NCI-H146 treated with DMSO at 0.1 percent for 48 hours (cell line): Measurements from ENCODE around the gene TMCC3.

ENCODE experiments used
- DNase-seq: peaks from one replicate; lab custom pipeline; 2025; ENCODE audit not compliant: unreplicated experiment; lab: John Stamatoyannopoulos, UW

Gene TMCC3

GRCh38 chr12:94674051-94674451, 23.7 kb upstream of the TMCC3 start:
- DNase-seq, result no peak

- no peak for DNase-seq
Measured at GRCh38 chr12:94673496-94673895, 23.1 kb upstream of the TMCC3 start.

DNA sequence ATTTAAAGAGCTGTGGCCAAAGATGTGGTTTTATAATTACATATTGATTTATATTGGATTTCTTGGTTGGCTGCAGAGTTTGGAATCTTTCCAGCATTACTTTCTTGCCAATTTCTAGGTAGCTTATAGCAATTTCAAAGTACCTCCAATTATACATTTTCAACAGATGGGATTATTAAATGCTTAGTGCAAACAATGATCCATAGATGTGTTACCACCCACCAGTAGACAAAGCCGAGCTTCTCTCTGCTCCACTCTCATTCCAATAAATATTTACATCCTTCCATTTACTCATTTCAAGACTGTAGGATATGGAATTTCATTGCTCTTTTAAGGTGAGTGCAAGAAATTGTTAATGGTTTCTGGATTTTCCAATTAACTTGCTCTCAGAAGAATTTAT, 21.6 kb upstream of the TMCC3 start:
- DNase-seq, result no peak

GRCh38 chr12:94670898-94671297, 20.5 kb upstream of the TMCC3 start:
- DNase-seq, result no peak

- no peak for DNase-seq
Measured at GRCh38 chr12:94670075-94670474, 19.7 kb upstream of the TMCC3 start.

GRCh38 chr12:94667031-94667540, 16.7 kb upstream of the TMCC3 start:
- DNase-seq, result no peak

DNA sequence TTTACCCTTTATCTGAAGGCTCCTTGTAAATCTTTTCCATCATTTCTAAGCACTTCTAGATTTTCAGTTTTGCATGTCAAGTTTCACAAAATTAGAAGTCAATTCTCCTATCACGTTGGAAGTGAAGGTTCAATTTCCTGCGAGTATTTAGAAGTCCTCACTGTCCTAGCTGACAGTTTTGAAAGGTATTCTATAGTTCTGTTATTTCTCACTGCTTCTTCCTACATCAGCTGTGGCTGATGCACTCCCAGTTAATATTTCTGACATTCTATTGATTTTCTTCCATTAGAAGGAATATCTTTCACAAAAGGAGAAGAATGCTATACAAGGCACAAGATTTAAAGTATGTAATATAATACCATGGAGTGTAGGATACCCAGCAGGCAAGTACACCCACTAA, 15.8 kb upstream of the TMCC3 start:
- DNase-seq, result no peak

DNA sequence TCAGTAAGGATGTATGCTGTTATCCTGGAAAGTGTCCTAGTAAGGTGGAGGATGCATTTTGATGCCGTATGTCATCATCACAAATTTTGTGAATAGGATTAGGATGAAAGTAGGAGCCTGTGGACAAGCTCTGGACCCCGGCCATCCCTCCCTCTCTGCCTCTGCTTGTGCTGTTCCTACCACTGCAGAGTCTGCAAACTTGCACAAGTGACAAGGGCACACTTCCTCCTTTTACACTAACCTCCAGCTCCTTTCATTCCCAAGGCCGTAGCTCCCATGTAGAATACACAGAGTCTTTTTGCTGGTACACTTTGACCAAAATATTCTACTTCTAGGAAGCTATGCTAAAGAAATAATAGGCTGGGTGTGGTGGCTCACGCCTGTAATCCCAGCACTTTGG, 13.3 kb upstream of the TMCC3 start:
- no peak for DNase-seq

DNA sequence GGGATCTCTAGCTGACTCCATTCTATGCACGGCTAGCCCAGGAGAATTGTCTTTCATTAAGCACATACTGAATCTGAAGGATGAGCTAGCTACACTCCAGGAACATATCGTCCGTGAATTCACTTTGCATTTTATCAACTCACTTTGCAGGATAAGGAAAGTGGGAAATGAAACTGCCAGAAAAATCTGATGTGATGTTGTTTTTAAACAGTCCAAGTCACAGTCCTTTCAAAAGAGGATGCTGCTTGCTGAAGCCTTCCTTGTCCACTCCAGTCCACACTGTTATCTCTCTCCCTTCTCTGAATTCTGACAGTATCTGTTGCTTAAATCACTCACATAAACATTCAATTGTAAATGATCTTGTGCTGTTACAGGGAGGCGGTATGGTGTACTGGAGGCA, 12.7 kb upstream of the TMCC3 start:
- no peak for DNase-seq

- no peak for DNase-seq
Measured at GRCh38 chr12:94660436-94660835, 10.1 kb upstream of the TMCC3 start.

- no peak for DNase-seq
Measured at GRCh38 chr12:94659346-94659930, 9.1 kb upstream of the TMCC3 start.

GRCh38 chr12:94658931-94659330, 8.6 kb upstream of the TMCC3 start:
- no peak for DNase-seq

GRCh38 chr12:94656556-94656955, 6.2 kb upstream of the TMCC3 start:
- DNase-seq, result no peak

- no peak for DNase-seq
Measured at GRCh38 chr12:94649349-94650142, 811 bp downstream of the TMCC3 start.

- DNase-seq, result no peak
Measured at GRCh38 chr12:94648578-94648977, 1.8 kb downstream of the TMCC3 start.

DNA sequence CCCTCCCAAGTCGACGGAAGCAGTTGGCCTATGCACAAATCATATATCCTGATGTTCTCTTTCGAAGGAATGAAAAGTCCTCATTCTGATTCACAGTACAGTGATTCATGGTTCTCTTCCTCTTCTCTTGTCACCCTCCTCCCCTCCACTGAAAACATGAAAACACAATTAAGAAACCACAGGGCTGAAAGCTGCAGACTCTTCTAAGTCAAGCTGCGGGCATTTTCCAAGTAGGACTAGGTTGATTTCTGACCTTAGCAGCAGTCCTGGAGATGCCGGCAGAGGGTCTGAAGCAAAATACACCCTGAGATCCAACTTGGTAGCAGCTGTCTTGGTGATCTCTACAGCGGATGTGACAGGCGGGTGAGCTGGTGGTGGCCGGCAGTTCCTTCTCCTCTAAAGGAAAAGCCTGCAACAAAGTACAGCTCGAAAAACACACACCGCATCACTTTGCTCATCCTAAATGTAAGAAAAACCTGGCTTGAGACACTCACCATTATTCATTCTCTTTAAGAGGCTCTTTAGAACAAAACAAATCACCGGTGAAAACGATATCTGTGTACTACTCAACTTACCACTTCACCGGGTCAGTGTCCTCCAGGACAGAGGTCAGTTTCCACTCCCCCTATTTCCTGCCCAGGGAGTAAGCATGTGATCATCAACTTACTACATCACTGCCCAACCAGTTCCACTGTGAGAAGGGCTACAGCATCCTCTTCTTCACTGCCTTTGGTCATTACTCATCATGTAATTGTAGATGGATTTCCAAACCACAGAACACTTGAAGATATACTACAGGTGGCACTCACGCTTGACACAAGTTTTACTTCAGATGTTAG, 6.0 kb downstream of the TMCC3 start:
- no peak for DNase-seq

GRCh38 chr12:94643606-94644005, 6.8 kb downstream of the TMCC3 start:
- no peak for DNase-seq

DNA sequence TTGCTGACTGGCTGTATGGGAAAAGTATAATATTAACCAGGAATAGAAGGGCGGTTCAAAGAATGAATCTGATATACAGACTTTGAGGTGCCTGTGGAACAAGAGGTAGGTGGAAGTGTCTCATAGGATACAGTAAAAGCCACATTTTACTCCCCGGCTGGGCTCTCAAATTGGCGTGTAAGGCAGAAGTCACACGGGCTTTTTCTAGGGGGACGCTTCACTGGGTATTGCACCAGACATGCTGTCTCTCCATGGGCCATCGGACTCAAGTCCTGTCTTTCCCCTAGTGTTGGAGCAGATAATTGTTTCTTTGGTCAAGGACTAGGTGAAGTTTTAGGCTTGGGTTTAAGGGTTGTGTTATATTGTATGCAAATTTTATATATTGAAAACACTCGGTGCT, 9.1 kb downstream of the TMCC3 start:
- DNase-seq, result no peak

- no peak for DNase-seq
Measured at GRCh38 chr12:94640134-94640928, 10.0 kb downstream of the TMCC3 start.

DNA sequence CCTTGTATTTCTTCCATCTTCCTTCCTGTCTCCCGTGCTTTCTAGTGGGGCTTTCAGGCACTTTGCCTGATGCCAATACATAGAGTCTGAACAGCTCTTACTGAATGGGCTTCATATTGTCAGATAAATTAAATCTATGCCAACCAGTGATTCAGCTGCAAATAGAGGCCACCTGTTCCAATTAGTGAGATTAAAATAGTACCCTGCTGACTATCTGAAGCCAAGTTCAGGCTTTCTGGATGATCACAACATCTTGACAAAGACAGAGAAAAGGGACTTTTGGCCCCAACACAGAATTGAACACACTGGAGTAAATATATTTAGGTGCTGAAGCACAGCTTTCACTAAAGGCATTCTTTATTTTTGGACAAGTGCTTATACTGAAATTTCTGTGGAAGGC, 11.8 kb downstream of the TMCC3 start:
- DNase-seq, result no peak
